GM18498 (cell line): Measurements from ENCODE around the gene MS4A3.
"Not testable (repeated sequence)": the region's sequence is repeated elsewhere in the genome, so short reads cannot be mapped to it uniquely, and the experiment has no call there.

Experiments used
- ATAC-seq: cut with Tn5 transposase; IDR thresholded peaks from one replicate; pipeline ENCODE4 v1.9.1; 2021; ENCODE audit warnings: mild to moderate bottlenecking, moderate library complexity; ENCODE audit not compliant: unreplicated experiment

The MS4A3 gene

DNA sequence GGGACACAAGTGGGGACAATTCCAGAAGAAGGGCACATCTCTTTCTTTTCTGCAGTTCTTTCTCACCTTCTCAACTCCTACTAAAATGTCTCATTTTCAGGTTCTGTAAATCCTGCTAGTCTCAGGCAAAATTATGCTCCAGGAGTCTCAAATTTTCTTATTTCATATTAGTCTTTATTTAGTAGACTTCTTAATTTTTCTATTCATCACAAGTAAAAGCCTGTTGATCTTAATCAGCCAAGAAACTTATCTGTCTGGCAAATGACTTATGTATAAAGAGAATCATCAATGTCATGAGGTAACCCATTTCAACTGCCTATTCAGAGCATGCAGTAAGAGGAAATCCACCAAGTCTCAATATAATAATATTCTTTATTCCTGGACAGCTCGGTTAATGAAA lies 31.9 kb downstream of the MS4A3 start, which contains the start of gene MS4A2:
Gene MS4A2 (plus strand): TSS at position 301 of the 400 bp plus-strand sequence. CDS start 102 bp downstream, outside the sequence.
- ATAC-seq, result no peak

GRCh38 chr11:60095477-60096120 lies 39.1 kb downstream of the MS4A3 start:
- no peak for ATAC-seq

DNA sequence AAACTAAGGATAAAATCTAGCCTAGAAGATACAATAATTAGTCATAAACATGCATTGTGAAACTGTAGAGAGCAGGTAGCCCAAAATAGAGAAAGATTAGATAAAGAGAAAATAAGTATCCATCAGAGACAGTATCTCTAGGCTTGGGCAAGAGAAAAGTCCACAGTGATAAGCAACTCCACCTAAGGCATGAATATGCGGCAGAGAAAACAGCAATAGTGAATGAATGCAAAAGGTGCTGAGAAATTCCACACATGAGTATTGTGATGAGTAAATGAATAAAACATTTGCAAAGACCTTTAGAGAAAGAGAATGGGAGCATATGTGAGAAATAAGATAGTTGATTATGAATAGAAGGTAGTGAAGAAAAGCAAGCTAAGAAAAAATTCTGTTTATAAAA lies 40.7 kb downstream of the MS4A3 start:
- no peak for ATAC-seq

GRCh38 chr11:60098508-60098907 lies 42.0 kb downstream of the MS4A3 start:
- ATAC-seq, result no peak

GRCh38 chr11:60100516-60100915 lies 44.1 kb downstream of the MS4A3 start:
- ATAC-seq, result no peak

DNA sequence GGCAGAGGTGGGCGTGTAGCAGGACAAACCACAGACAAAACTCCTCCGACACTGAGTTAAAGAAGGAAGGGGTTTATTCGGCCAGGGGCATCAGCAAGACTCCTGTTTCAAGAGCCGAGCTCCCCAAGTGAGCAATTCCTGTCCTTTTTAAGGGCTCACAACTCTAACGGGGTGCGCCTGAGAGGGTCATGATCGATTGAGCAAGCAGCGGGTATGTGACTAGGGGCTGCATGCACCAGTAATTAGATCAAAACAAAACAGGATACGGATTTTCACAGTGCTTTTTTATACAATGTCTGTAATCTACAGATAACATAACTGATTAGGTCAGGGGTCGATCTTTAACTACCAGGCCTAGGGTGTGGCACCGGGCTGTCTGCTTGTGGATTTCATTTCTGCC lies 44.9 kb downstream of the MS4A3 start:
- ATAC-seq, result not testable (repeated sequence)

DNA sequence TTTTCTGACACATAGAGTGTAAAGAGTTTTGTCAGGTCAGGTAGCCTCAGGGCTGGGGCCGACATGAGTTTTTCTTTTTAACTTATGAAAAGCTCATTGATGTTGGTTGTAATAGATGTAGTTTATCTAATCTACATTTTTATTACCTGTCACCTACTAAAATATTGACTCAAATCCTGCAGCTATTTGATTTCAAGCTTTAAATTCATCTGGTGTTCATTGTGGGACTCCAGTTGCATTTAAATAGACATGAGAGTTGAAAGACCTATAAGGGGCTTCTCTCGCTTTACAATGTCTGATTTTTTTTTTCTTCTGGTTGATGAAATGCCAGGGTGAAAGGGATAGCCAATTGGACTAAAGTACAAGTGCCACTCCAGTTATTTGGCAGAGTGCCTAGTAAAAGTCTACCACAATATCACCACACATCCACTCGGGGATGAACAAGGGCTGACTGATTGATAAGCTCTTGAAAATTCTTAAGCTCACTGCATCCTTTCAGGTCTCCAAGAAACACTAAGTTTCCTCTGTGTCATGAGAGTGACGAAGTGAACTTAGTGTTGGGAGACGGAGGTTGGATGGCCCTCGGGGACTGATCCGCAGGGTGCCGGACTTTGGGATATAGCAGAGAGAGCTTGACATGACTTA lies 48.1 kb downstream of the MS4A3 start:
- not testable (repeated sequence) for ATAC-seq

- not testable (repeated sequence) for ATAC-seq
Observed at GRCh38 chr11:60108631-60109030, 52.2 kb downstream of the MS4A3 start.

- no peak for ATAC-seq
Observed at GRCh38 chr11:60111793-60112192, 55.3 kb downstream of the MS4A3 start.

GRCh38 chr11:60116996-60117790 lies 60.7 kb downstream of the MS4A3 start:
- ATAC-seq, result no peak

- no peak for ATAC-seq
Observed at GRCh38 chr11:60118338-60118737, 61.9 kb downstream of the MS4A3 start.

- no peak for ATAC-seq
Observed at GRCh38 chr11:60119710-60120109, 63.2 kb downstream of the MS4A3 start.
